Measurements from ENCODE around the gene PDIA6. TPM values are rescaled to one million over a fixed set of nuclear protein-coding genes. Genes with fewer than 3 reads are reported as not detected.
A peak's percentile ranks its signal among the peaks of the same experiment; 100 is the strongest.

The PDIA6 gene
- total RNA-seq, 4 donors from 2014 or later = 63.7 to 91.1 (median 77.9) TPM

GRCh38 chr2:10772868-10773215 is 39.7 kb downstream of the PDIA6 start:
- DNase-seq = peak in 1 of 3 donors; percentile 29

DNA sequence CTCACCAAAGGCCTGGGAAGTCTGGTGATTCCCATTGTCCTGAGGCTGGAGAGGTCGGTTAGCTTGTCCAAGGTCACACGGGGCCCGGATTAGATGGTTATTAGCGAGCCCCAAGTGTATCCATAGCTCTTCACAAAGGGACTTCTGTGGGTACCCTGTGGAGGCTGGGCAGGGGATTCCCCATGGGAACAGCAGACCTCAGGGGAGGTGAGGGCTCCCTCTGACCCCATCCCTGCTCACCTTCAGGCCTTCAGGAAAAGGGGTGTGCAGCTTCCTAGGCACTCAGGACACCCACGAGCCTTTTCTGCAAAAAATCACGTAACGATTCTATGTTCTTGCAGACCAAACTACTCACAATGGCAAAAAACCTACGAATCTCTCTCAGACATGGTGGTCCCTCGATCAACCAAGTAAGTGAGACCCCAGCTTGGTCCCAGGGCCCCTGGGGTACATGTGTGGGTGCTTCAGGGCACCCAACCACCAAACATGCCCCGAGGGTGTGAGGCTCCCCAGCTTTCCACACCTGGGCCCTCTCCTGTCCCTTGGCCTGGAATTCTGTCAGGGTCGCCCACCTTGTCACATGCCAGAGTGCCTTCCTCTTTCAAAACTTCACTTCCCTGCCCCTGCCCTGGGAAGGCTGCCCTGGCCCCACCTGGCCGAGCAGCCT is 40.3 kb downstream of the PDIA6 start:
- no peak overlapping the region for H3K4me3 ChIP-seq
- no peak for DNase-seq

More at GRCh38 chr2:10772868-10773215, 39.7 kb downstream of the PDIA6 start:
- TF ChIP-seq POLR2A (IDR thresholded peaks at IDR 0.05) = no peak
- TF ChIP-seq, protein P1, sequence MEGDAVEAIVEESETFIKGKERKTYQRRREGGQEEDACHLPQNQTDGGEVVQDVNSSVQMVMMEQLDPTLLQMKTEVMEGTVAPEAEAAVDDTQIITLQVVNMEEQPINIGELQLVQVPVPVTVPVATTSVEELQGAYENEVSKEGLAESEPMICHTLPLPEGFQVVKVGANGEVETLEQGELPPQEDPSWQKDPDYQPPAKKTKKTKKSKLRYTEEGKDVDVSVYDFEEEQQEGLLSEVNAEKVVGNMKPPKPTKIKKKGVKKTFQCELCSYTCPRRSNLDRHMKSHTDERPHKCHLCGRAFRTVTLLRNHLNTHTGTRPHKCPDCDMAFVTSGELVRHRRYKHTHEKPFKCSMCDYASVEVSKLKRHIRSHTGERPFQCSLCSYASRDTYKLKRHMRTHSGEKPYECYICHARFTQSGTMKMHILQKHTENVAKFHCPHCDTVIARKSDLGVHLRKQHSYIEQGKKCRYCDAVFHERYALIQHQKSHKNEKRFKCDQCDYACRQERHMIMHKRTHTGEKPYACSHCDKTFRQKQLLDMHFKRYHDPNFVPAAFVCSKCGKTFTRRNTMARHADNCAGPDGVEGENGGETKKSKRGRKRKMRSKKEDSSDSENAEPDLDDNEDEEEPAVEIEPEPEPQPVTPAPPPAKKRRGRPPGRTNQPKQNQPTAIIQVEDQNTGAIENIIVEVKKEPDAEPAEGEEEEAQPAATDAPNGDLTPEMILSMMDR (IDR thresholded peaks at IDR 0.05) = no peak
- Histone ChIP-seq H3K36me3 (peaks cover 0 to 3% (median 0%) of the 10 kb centered on the region in 3 donors), H3K9me3 (no peaks in the 10 kb centered on the region), H3K4me3 (no peak overlapping the region), H3K27ac (no peak overlapping the region), H3K4me1 (no peaks in the 10 kb centered on the region), H3K27me3 (no peaks in the 10 kb centered on the region)

DNA sequence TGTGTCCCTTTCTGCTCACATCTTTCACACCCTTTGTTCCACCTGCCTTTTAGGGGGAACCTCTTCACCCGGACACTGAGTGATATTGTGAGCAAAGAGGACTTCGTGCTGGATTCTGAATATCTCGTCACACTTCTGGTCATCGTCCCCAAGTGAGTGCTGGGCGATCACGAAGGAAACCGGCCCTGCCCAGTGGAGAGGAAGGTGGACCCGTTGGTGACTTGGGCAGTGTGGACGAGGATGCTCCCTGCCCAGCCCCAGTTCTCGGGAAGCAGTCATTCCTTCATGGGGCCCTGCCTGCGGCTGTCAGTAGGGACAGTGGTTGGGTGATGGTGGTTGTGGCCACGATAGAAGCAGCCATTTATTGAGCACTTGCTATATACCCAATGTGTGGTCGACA is 40.8 kb downstream of the PDIA6 start:
- TF ChIP-seq POLR2A (IDR thresholded peaks at IDR 0.05) = no peak
- TF ChIP-seq, protein P1 (IDR thresholded peaks at IDR 0.05) = no peak
- DNase-seq = peak in 1 of 3 donors; percentile 30
- no peaks in the 10 kb centered on the region for H3K9me3 ChIP-seq
- H3K27me3 ChIP-seq = no peaks in the 10 kb centered on the region
- H3K4me3 ChIP-seq = no peak overlapping the region
- H3K4me1 ChIP-seq = no peaks in the 10 kb centered on the region
- H3K36me3 ChIP-seq = no peaks in the 10 kb centered on the region
- no peak overlapping the region for H3K27ac ChIP-seq

More for the DNA sequence above, 40.3 kb downstream of the PDIA6 start:
- Histone ChIP-seq H3K27ac (no peak overlapping the region), H3K4me1 (no peaks in the 10 kb centered on the region), H3K27me3 (no peaks in the 10 kb centered on the region), H3K9me3 (no peaks in the 10 kb centered on the region), H3K36me3 (no peaks in the 10 kb centered on the region)
- TF ChIP-seq, protein P1 (IDR thresholded peaks at IDR 0.05) = no peak
- no peak for TF ChIP-seq POLR2A (IDR thresholded peaks at IDR 0.05)

DNA sequence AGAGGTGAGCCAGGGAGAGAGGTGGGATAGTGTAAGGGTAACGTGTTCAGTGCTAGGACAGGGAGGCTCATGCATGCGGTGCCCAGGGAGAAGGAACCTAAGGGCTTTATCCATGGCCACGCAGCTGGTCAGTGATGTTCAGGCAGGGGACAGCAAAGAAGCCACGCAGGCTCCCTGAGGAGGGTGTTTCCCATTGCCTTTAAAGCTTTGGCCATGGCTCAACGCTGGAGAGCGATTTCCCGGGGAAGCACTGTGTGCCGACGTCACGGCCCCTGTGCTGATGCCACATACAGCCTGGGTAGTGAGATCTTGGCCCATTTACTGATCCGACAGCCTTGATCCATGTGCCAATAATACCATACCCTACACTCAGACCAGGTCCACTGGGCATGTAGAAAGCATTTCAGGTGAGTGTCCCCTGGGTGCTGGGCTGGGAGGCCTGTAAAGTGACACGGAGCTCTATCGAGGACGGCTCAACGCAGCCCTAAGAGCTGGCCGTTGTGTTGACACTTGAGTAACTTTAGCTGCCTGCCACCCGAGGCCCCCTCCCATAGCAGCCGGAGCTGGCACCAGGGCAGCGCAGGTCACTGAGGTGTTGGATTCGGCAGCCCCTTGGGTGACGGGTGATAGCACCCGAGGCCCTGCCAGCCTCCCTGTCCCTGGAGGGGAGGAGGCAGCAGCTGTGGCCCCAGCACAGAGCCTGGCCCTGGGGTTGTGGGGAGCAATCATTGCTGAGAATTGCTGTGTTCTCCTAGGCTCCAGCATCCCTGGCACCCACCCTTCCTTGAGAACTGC is 41.4 kb downstream of the PDIA6 start:
- Histone ChIP-seq H3K9me3 (no peaks in the 10 kb centered on the region), H3K4me3 (no peak overlapping the region), H3K27me3 (no peaks in the 10 kb centered on the region), H3K27ac (no peak overlapping the region), H3K36me3 (no peaks in the 10 kb centered on the region), H3K4me1 (no peaks in the 10 kb centered on the region)
- TF ChIP-seq, protein P1 (IDR thresholded peaks at IDR 0.05) = no peak
- no peak for TF ChIP-seq POLR2A (IDR thresholded peaks at IDR 0.05)
- no peak for DNase-seq

- H3K9me3 ChIP-seq = no peaks in the 10 kb centered on the region
- no peak overlapping the region for H3K27ac ChIP-seq
- no peak for TF ChIP-seq POLR2A (IDR thresholded peaks at IDR 0.05)
- TF ChIP-seq, protein P1 (IDR thresholded peaks at IDR 0.05) = no peak
- H3K4me3 ChIP-seq = no peak overlapping the region
- H3K27me3 ChIP-seq = no peaks in the 10 kb centered on the region
- H3K4me1 ChIP-seq = no peaks in the 10 kb centered on the region
- no peaks in the 10 kb centered on the region for H3K36me3 ChIP-seq
- DNase-seq = no peak
These were observed 44.5 kb downstream of the PDIA6 start for GRCh38 chr2:10768063-10768507.

Measured in Peyer's patch (tissue), 4 donors.